HG03039 (cell line): ENCODE measurements around the gene MGA.
A peak's percentile ranks its signal among the peaks of the same experiment; 100 is the strongest.
"Not testable (repeated sequence)": the region's sequence is repeated elsewhere in the genome, so short reads cannot be mapped to it uniquely, and the experiment has no call there.

Source experiments
- ATAC-seq: cut with Tn5 transposase; IDR thresholded peaks from one replicate; pipeline ENCODE4 v1.9.1; 2021; ENCODE audit warnings: mild to moderate bottlenecking, moderate library complexity; ENCODE audit not compliant: unreplicated experiment

MGA gene

DNA sequence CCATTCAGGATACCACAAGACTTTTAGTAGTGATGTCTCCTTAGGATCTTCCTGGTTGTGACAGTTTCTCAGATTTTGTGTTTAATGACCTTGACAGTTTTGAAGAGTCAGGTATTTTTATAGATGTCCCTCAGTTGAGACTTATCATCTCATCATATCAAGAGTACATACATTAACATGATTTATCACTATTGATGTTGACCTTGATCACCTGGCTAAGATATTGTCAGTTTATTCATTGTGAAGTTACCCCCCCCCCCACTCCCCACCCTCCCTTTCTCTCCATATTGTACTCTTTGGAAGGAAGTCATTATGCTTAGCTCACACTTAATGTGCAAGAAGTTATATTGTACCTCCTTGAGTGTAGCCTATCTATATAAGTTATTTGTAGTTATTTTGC is 42.9 kb downstream of the MGA start:
- no peak for ATAC-seq

DNA sequence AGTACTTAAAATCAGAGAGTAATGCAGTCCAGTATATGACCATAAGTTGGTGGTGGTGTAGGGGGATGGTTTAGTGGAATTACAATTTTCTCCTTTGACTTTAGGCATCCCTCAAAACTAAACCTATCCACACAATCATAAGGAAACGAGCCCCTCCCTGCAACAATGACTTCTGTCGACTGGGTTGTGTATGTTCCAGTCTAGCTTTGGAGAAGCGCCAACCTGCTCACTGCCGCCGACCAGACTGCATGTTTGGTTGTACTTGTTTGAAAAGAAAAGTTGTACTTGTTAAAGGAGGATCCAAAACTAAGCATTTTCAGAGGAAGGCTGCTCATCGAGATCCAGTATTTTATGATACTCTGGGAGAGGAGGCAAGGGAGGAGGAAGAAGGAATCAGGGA is 52.8 kb downstream of the MGA start:
- ATAC-seq: no peak

DNA sequence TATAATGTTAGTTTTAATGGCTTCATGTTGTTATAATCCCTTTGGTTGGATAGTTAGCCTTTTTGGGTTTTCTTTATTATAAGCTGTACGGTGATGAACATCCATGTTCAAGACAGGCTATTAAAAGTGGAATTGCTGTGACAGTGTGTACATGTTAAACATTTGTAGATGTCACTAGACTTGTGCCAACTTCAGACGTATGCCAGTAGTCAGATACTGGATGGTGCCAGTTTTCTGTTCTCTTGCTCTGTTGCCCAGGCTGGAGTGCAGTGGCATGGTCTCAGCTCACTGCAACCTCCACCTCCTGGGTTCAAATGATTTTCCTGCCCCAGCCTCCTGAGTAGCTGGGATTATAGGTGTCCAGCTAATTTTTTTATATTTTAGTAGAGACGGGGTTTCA is 54.1 kb downstream of the MGA start:
- ATAC-seq: no peak

DNA sequence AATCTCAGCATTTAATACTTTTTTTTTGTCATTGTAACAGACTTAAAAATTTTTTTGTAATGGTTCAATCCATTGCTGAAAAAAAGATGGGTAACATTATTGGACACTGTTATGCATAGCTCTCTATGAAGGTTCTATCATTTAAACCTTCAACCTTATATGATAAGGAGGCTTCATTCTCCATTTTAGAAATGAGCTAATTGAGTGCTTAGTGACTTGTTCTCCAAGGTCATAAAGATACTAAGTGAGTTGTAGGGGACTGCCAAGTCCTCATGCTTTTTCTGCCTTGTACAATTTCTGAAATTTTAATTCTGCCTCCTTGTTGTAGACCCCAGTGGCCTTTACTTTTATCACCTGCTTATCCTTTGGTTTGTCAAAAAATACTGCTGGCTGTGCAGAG is 56.7 kb downstream of the MGA start:
- no peak for ATAC-seq

DNA sequence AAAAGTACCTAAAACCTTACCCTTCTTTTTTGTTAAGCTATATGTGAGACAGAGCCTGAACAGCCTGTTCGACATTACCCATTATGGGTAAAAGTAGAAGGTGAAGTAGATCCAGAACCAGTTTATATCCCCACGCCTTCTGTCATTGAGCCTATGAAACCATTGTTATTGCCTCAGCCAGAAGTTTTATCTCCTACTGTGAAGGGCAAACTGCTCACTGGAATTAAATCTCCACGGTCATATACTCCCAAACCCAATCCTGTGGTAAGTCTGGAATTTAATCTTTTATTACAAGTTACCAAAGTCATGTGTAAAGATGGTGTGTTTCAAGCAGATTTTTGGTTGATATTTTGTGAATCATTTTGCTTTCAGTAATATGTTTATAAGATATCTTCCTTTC is 66.9 kb downstream of the MGA start:
- no peak for ATAC-seq

DNA sequence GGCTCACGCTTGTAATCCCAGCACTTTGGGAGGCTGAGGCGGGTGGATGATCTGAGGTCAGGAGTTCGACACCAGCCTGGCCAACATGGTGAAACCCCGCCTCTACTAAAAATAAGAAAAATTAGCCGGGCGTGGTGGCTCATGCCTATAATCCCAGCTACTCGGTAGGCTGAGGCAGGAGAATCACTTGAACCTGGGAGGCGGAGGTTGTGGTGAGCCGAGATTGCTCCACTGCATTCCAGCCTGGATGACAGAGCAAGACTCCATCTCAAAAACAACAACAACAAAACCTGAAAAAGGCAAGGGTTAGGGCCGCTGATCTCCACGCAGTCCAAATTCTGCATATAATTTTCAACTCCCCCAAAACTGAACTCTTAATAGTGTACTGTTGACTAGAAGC is 67.9 kb downstream of the MGA start:
- not testable (repeated sequence) for ATAC-seq

DNA sequence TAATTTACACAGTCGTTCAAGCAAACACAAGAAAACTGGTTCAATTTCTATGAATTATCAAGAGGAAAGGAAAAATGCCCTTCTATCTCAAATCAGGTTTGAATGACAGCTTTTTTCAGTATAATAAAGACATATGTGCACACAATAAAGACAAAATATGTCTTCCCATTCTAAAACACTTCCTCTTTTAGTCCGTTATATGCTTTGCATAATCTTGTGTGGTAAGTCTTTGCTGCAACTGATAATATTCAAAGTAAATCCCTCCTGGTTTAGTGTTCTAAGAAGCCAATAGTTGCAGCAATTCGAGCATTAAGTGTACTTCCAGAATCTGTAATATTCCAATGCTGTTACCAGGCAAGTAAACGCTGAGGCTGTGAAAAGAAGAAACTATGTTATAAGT is 70.3 kb downstream of the MGA start:
- ATAC-seq: no peak

DNA sequence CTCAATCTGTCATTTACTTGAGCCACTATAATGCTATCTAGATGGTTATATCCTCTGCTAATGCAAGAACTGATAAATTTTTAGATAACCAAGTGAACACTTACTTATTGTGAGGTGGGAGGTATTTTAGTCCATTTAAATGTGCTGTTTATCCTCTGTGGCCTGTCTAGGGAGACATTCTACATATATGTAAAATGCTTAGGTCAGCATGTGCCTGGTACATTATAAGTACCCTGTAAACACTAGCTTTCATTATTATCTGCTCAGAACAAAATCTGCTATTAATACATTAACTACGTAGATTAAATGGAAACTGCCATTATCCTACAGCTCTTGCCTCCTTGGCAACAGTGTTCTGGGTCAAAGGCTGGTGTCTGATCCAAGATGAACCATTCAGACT is 72.3 kb downstream of the MGA start:
- no peak for ATAC-seq

DNA sequence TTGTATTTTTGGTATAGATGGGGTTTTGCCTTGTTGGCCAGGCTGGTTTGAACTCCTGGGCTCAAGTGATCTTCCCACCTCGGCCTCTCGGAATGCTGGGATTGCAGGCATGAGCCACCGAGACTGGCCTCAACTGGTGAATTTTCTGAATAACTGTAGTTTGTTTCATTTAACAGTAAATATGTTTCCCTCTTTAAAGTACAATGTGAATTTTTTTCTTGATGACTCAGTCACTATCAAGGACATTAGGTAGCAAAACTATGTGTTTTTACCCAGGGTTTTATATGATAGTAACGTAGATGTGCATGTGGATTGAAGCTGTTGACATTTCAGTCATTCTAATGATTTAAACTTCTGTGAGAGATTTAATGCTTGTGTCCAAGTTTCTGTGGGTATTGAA is 73.9 kb downstream of the MGA start:
- no peak for ATAC-seq

DNA sequence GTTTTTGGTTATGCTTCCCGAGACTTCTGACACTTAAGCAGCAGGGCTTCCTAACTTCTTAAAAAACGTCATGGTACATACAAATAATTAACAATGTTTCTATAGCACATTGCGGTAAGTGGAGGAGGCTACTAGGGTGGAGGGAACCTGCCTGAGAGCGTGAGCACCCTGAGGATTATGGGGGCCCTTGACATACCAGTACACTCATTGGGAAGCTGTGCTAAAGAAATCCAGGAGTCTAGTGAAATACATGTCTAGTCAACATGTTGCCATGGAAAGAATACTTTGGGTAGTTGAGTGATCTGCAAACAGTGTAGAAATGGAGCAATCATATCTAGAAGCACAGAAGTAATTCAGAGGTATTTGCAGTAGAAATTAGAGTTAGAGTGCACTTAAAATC is 74.8 kb downstream of the MGA start:
- ATAC-seq: no peak

DNA sequence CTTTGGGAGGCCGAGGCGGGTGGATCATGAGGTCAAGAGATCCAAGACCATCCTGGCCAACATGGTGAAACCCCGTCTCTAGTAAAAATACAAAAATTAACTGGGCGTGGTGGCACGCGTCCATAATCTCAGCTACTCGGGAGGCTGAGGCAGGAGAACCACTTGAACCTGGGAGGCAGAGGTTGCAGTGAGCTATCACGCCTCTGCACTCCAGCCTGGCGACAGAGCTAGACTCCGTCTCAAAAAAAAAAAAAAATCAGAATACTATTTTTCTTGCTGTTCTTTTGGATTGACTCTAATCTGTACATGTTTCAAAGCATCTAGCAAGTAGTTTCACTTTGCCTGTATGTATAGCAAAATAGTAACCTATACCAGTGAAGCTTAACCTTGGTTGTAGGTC is 75.3 kb downstream of the MGA start:
- not testable (repeated sequence) for ATAC-seq

DNA sequence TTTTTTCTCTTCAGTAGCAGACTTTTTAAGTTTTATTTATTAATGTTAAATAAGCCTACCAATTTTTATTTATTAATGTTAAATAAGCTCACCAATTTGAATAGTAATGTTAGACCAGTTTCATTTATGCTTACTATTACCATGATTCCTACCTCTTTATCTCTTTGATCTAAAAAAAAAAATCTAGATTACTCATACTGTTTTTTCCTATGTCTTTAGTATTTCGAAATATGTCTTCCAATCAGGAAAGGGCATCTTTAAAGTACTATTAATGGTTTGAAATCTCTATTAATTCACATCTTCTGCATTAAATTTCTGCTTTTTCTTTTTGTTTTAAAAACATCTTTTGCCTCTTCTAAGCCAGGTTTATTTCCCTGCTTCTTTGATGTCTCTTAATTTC is 86.6 kb downstream of the MGA start:
- ATAC-seq: no peak

DNA sequence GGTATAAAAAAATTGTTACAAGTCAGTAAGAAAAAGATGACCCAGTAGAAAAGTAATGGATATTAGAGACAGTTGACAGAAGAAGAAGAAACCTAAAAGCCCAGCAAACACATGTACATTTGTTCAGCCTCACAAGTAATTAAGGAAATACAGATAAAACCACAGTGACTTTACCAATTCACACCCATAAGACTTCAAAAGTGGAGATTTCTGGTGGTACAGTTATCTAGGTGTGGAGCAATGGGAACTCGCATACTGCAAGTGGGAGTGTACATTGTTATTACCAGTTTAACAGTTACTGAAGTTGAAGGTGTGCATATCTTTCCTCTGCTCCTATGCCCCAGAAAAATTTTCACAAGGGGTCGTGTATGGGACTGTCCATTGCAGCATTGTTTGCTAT is 96.0 kb downstream of the MGA start:
- ATAC-seq: no peak

DNA sequence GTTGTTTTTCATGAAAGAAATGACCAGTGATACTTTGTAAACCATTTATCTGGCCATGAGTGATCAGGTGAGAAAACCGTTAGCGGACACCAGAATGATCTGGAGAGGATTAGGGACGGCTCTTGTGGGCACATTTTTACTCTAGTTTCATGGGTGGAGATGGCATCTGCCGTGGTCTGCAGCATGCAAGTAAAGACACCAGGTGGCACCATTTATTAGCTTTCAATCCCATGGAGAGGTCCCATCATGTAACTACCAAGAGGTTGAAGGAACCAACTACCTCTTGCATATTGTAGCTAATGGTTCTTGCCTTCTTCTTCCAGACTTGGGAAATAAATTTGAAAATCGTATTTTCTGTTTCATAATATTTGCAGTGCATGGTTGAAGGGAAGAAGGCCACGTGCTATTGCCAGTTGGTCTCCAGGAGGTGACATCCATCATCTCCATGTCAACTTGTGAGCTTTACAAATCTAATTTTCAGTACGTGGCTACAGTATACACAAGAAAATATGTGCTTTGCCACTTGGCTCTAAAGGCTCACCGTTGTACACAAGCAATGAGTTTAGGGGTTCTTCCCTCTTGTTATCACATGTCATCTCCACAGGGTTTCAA is 112.6 kb downstream of the MGA start:
- no peak for ATAC-seq

DNA sequence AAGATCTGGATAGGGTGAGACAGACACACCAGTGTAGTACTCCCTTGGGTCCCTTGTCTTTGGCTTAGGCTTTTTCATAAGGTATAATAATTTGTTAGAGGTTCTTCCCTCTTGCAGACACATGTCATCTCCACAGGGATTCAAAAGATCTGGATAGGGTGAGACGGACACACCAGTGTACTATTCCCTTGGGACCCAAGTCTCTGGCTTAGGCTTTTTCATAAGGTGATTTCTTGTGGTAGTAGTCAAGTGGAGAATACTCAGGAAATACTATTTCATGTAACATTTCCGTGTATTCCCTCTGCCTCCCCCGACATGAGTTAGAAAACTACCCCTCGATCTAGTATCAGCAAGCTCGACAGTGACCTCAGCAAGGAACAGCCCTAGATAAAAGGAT is 113.1 kb downstream of the MGA start:
- no peak for ATAC-seq

DNA sequence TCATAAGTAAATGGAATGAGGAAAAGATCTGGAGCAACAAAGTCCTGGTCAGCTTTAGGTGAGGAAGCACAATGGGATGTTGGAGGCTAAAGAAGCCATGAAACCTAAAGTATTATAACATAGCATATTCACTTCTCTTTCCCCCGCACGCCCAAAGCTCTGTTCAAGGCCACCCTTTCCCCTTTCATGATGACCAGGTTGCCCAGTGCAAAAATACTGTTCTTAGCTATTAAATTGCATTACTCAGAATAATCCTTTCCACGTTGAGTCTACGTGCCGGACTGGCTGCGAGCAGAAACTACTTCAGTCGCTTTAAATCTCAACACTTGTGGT is 113.5 kb downstream of the MGA start:
- ATAC-seq: no peak

DNA sequence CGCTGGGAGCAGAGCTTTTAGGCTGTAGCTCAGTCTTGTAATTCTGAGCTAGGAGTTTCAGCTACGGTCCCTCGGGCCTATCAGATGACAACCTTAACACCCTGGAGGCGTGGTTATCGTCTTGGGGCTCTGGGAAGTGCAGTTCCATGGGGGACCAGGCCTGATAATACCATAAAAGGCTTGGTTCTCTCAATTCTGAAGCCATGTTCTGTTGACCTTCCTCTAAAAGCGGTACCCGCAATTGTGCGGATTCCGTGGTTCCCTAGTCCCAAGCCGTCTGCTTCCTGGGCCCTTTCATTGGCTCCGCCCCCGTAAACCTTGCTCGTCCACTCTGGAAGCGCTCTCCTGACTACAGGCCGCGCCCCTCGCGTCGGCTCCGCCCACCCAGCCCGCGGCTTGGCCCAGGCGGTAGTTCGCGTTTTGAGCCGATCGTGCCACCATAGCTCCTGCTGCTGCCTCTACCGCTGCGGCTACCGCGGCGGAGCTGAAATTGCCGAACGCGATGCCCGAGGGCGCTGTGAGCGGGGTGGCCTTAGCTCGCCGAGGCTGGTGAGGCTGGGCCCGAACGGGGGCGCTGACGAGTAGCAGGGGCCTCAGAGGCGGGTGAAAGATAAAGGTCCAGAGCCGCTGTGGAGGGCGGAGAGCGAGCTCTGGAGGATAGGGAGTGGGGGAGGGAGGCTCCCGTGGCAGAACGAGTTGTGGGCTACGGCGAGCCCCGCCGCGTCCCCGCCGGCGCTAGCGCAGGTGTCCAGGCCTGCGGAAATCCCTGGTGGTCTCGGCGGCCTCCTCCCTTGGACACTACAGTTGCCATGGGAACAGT is 114.1 kb downstream of the MGA start, which contains the start of gene MAPKBP1:
Gene MAPKBP1, plus strand, starts transcription at position 423 of the 820 bp plus-strand sequence. CDS start 792 bp downstream, outside the sequence.
- peak; percentile 79 for ATAC-seq

DNA sequence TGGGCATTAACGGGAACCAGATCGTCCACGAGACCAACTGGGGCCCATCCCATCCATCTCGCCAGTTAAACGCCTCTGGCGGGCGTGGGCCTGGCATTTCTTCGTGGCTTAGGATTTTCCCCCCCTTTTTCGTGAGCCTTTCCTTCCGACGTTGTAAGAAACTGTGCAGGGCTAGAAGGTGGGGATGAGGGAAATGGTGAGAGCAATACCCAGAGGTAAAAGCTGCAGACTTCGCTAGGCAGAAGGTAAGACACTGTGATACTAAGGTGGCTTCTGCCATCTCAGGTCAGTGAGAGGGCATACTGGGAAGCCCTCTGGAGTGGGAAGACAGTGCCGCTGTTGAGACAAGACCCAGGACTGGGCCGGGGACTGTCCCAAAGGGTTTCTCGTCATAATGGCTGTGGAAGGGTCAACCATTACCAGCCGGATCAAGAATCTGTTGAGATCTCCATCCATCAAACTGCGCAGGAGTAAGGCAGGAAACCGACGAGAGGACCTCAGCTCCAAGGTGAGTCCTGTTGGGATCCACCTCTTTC is 114.7 kb downstream of the MGA start:
- ATAC-seq: no peak

DNA sequence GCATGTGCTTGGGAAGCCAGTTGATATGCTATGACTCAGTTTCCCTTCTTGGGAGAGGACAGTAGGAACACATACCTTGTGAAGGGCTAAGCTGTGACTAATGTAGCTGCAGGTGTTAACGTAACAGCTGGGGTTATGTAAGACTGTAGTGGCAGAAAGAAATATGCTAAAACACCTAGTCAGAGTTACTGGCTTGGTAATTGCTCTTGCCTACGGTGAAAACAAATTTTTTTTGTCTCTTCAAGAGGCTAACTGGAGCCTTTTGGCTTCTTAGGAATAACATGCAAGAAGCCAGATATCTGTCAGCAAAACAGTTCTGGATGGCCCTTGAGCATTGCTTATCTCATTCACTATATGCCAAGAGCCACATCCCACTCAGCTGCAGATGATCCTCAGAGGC is 115.4 kb downstream of the MGA start:
- ATAC-seq: no peak

DNA sequence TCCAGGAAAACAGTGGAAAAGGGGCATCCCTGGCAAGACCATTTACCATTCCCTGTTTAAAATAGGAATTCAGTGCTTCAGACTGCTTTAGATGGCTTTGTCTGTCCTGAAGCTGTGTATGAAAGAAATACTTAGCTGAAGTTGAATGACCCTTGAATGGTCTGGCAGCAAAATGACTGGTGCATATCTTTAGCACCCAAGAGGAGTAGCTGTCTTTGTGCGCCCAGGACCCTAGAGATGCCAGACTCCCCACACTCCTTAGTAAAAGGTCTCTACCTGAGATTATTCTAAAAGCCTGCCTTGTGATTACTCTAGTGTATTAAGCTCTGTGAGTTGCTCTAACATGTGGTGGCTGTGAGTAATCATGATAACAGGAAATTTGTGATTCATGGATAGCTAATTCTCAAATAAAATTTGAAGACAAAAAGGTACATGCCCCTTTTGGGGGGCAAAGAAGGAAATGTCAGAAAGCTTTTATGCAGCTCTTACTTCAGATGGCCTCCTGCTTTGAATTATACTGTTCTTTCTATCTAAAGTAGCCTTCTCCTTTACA is 117.3 kb downstream of the MGA start:
- no peak for ATAC-seq

DNA sequence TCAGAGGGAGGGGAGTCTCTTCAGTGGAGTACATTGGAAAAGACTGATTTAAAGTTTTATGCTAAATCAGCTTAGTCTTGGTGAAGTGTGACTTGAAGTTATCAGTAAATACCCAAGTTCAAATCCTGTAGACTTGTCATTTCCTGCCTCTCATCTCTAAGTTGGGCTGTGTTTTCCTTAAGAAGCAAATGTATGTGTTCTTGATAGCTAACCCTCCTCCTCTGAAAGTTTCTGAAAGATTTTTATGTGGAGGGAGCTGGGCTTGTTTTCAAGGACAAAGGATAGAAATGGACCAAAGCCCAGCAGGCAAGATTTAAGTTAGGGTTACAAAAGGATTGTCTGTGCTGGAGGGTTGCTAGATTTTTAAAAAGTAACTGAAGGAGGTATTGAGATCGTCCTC is 118.3 kb downstream of the MGA start:
- no peak for ATAC-seq

DNA sequence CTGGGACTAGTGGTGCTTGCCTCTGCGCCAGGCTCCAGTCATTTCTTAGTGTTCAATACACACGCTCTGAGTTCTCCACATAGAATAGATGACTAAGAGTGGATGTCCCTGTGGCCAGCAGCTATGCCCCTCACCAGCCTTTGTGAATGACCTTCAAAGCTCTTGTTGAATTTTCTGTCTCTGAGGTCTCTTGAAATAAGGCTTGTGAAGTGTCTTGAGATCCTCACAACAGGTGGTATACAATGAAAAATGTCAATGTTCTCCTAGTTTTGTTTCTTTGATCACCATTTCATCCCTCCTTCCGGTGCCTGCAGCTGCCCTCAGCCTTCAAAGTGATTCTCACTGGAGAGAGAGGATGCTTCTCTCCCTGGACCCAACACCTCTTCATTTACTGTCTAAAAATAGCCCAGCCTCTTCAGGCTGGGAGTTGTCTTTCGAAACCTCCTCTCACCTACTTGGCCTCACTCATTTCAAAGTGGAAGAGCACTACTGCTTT is 119.5 kb downstream of the MGA start:
- ATAC-seq: no peak
